Thyroid gland (tissue), 4 donors: ENCODE results near the gene CBL.

Experiments used
- CTCF ChIP-seq, 6 experiments: fragments of 200-600 bp in 3 of 6; fragments of 450-650 bp in 3 of 6; sonication (generic) in 3 of 6; IDR thresholded peaks; one replicate each; pipeline ENCODE4 v1.5.1; 2016 to 2019; ENCODE audit warnings: antibody characterized with exemption in 6 of 6, mild to moderate bottlenecking in 2 of 6, inconsistent platforms in 1 of 6, moderate library complexity in 1 of 6
- POLR2A ChIP-seq, 2 donors: fragments of 450-650 bp; IDR thresholded peaks; one replicate each; pipeline ENCODE4 v1.6.1; 2017; ENCODE audit warnings: antibody characterized with exemption in 2 of 2, mild to moderate bottlenecking in 2 of 2, moderate library complexity in 1 of 2

- TF ChIP-seq CTCF (IDR thresholded peaks at IDR 0.05) (no peak), POLR2A (IDR thresholded peaks at IDR 0.05) (no peak)
Observed at GRCh38 chr11:119181677-119182412, 24.3 kb upstream of the CBL start.
